ENCODE data around the gene TSC22D4.
"Not testable (repeated sequence)": the region's sequence is repeated elsewhere in the genome, so short reads cannot be mapped to it uniquely, and the experiment has no call there.

Gene TSC22D4

DNA sequence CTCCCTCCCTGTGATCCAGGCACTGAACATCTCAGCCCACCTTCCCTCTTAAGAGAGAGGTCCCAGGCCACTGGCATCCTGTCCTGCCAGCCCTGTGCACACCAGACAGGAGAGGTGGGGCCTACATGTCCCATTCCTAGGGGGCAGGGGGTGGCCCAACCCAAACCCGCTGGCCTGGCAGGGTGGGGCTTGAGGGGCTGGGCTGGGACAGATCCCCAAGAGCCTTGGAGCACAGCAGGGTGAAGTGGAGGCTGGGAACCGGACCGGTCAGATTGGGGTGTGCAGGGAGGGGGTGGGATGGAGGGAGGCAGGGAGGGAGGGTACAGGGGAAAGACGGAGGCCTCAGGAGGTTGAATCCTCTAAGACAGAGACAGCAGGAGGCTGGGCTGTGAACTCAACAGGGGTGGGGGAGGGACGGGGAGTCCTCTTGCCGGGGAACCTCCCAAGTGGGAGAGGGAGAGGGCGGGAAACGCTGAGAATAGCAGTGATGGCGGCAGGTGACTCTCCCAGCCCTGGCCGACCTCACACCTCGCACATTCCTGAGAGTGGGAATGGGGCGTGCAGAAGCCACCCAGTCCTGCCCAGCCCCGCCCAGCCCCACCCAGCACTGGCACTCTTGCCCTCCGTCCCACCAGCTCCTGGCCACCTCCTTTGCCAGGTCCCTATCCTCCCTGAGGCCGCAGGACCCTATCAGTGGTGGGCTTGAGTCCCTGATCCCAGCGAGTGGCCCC, 6.7 kb downstream of the TSC22D4 start:
- no peak for DNase-seq

DNA sequence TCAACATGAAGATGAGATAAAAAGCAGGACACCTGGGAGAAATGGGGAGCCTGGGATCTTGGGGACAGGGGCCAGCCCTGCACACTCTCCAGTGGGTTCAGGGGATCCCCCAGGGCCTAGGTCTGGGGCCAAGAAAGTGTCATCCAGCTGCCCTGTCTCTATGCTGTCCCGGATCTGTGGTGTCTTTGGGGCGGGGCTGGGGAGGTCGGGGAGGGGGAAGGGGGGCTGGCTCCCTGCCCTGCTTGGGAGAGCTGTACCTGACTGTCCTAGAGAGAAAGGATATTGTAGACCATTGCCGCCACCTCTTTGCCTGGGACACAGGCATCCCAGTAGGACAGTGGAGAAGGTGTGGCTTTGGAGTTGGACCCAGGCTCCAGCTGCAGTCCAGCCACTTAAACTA, 8.0 kb downstream of the TSC22D4 start:
- no peak for DNase-seq

DNA sequence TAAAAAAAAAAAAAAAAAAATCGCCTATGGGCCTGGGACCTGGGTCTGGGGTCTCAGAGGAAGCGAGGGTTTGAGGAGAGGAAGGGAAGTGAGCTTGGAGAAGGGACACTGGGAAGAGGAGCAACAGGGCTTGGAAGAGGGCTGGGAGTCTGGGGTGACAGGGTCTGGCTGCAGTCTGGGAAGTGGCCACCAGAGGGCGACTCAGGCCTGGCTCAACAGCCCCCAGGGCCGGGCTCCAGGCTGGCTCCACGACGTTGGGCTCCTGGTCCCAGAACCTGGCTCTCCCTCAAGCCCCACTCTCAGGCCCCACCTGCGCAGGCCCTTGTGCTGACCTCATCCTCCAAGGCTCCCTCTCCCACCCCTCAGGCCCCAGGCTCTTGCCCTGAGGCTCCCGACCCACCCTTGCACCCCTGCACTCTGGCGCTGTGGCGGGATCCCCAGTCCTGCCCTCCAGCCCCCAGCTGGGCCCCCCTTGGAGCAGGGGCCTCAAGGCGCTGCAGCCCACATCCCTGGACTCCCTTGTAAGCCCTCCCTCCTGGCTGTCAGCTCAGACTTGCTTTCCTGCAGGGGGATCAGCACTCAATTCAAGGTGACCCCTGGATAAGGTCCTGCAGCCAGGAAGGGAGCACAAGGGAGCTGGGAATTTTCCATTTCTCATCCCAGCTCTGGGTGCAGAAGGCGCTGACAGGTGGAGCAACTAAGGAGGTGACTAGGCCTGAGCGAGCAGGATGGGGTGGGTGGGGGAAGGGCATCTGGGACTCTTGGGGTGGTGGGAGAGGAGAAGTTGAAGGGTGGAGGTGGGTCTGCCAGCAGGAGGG, 9.6 kb downstream of the TSC22D4 start:
- DNase-seq, result peak in 1 of 2 experiments; percentile 53

DNA sequence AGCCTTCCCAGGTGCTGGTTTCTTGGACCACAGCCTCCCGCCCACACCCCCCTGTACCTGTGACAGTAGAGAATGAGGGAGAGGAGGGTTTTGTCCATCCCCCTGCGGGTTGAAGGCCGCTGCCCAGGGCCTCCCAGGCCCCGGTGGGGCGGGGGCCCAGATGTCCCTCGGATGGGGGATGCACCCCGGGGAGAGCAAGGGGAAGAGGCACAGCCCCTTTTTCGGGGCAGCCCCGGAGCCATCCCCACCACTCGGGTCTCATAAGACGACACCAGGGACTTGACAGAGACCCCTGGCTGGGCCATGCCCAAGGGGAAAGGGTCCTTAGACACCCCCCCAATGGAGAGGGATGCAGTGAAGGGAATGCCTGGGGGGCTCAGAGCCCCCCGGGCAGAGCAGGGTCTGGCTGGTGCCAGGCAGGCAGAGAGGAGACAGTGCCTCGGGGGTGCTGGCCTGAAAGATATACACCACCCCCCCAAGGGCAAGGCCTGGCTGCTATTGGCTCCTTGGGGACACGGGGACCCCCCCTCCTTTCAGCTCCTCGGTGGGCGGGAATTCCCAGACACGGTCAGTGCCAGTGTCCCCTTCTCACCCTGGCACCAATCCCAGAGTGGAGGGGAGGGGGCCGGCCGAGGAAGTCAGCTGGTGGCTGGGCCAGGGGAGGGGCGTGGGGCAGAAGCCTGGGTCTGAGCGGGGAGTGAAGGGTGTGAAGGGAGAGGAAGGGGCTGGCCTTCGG, 11.2 kb downstream of the TSC22D4 start:
- no peak for DNase-seq

DNA sequence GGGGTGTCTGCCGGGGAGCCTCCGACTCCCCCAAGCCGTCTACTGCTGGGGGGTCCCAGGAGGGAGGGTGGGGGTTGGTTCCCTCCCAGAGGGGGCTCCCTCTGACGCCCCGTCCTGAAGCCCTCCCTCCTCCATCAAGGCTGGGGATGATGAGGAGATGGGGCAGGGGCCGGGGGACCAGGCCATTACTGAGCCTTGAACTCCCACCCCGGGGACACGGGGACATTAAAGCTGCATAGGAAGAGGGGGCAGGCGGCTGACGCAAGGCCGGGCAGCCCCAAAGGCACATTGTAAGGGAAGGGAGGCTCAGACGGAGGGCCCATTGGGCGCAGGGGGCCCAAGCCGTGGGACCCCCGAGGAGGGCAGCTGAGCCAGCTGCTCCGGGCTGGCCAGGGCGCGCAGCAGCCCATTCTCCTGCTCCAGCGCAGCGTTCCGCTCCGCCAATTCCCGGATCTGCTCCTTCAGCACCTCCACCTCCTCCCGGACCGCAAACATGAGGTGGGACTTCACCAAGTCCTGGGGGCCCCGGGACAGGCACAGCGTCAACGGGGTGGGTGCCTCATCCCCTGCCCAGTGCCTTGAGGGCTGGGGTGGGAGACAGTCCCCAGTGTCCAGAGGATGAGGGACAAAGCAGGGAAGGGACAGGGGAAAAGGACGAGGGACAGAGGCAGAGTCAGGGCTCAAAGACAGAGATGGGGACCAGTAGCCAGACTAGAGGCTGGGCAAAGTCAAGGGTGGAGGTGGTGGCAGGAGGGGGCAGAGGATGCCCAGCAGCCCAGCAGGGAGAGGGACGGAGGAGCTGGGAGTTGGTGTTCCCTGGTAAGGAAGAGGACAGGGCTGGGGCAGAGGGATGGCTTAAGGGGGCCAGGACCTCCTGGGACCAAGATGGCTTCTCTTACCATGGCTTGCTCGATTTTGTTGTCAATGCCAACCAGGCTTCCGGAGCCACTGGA, 12.1 kb downstream of the TSC22D4 start:
- no peak for DNase-seq

DNA sequence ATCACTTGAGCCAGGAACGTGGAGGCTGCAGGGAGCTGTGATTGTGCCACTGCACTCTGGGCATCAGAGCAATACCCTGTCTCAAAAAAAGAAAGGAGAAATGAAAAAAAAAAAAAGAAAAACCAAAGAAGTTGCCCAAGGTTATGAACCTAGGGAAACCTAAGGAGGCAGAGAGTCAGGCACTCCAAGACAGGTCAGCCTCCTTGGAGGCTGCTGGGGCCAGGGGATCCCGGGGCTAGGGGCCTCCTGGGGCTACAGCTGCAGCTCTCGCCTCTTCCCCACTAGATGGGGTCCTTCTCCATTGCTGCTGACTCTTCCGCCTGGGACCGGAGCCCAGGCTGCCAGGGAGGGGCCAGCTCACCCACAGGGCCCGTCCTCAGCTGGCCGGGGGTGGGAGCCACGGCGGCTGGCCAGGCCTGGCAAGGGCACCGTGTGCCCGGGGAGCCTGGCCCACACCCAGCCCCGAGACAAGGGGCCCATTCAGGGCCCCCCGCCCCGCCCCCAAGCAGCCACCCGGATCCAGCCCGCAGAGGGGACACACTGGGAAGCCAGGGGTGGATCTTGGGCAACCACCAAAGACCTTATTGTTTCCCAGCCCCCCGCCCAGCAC, 13.2 kb downstream of the TSC22D4 start:
- peak in 1 of 2 experiments; percentile 15 for DNase-seq

DNA sequence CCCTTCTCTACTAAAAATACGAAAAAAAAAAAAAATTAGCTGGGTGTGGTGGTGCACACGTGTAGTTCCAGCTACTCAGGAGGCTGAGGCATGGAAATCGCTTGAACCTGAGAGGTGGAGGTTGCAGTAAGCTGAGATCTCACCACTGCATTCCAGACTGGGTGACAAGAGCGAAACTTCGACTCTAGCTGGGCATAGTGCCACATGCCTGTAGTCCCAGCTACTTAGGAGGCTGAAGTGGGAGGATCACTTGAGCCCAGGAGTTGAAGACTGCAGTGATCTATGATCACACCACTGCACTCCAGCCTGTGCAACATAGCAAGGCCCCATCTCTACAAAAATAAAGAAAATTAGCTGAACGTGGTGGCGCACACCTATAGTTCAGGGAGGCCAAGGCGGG, 13.7 kb downstream of the TSC22D4 start:
- DNase-seq, result no peak

DNA sequence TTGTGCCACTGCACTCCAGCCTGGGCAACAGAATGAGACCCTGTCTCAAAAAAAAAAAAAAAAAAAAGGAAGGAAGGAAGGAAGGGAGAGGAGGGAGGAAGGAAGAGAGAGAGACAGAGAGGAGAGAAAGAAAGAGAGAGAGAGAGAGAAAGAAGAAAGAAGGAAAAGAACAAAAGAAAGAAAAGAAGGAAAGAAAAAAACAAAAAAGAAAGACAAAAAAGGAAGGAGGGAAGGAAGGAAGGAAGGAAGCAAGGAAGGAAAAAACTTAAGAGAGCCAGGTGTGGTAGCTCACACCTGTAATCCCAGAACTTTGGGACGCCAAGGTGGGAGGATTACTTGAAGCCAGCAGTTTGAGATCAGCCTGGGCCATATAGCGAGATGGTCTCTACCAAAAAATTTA, 14.2 kb downstream of the TSC22D4 start:
- no peak for DNase-seq

DNA sequence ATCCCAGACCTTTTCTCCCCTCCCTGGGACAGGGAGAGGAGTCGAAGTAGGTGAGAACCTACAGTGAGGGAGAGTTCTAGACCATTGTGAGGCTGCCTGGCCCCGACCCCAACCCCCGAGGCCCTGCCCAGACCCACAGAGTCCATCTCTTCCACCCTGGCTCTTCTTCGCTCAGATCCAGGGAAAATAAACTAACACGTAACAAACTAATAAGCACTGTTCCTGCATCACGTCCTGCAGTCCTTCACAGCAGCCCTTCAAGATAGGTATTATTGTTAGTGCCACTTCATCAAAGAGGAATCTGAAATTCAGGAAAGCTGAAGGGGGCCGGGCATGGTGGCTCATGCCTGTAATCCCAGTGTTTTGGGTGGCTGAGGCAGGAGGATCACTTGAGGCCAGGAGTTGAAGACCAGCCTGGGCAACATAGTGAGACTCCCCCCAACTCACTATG, 14.8 kb downstream of the TSC22D4 start, which contains the start of gene SPACDR:
Gene SPACDR, minus strand, starts transcription at position 51 of the 451 bp plus-strand sequence. CDS start 235 bp downstream, outside the sequence.
- DNase-seq, result no peak

DNA sequence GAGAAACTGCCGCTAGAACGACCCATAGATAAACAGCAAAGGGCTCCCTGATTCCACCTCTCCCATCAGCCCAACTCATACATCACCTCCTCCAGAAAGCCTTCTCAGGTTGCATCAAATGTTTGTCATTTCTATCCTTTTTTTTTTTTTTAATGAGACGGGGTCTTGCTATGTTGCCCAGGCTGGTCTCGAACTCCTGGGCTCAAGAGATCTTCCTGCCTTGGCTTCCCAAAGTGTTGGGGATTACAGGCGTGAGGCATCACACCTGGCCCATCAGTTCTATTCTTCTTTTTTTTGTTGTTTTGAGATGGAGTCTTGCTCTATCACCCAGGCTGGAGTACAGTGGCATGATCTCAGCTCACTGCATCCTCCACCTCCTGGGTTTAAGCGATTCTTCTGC, 22.0 kb downstream of the TSC22D4 start:
- no peak for DNase-seq

DNA sequence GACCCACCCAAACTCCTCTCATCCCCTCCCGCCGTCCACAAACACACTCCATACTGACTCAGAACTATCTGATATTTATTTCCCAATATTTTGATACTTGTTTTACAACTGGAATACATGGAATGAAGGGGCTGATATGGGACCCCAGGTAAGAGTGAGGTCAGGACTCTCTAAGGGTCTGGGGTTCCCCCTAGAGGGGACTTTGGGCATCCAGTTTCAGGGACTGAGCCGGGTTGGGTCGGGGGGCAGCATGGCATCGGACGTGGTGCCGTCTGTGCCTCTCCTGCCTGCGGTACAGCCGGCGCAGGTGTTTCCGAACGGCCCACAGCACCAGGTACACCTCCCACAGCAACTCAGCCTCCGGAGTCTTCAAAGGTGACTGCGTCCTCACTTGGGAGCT, 22.5 kb downstream of the TSC22D4 start:
- DNase-seq, result no peak

DNA sequence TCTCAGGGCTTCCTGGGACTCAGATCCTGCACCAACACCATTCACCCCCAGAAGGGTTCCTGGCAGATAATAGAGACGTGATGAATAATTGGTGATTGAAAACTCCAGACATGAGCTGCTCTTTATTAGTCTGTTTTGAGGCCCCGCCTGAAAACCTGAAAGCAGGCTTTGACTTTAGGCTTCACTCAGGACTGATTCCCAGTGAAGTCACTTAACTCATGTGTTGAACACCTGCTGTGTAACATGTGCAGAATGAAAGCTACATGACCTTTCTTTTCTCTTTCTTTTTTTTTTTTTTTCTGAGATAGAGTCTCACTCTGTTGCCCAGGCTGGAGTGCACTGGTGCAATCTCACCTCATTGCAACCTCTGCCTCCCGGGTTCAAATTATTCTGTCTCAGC, 23.8 kb downstream of the TSC22D4 start:
- no peak for DNase-seq

DNA sequence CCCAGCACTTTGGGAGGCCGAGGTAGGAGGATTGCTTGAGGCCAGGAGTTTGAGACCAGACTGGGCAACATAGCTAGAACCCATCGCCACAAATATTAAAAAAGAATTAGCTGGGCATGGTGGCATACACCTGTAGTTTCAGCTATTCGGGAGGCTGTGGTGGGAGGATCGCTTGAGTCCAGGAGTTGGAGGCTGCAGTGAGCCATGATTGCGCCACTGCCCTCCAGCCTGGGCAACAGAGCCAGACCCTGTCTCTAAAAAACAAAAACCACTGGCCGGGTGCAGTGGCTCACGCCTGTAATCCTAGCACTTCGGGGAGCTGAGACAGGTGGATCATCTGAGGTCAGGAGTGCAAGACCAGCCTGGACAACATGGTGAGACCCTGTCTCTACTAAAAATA, 25.2 kb downstream of the TSC22D4 start:
- not testable (repeated sequence) for DNase-seq

DNA sequence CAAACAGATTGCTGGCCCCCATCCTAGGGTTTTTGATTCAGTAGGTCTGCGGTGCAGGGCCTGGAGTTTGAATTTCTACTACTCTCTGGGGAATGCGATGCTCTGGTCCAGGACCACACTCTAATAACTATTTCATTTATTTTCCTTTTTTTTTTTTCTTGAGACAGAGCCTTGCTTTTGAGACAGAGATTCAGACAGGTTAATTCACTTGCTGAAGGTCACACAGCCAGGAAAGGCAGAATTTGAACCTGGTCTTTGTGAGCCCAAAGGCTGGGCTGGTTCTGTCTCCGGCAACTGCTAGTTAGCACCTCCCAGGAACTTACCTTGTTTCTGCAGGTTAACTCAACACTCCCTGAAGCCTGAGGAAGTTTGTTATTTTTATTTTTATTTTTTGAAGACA, 26.5 kb downstream of the TSC22D4 start:
- DNase-seq, result no peak

DNA sequence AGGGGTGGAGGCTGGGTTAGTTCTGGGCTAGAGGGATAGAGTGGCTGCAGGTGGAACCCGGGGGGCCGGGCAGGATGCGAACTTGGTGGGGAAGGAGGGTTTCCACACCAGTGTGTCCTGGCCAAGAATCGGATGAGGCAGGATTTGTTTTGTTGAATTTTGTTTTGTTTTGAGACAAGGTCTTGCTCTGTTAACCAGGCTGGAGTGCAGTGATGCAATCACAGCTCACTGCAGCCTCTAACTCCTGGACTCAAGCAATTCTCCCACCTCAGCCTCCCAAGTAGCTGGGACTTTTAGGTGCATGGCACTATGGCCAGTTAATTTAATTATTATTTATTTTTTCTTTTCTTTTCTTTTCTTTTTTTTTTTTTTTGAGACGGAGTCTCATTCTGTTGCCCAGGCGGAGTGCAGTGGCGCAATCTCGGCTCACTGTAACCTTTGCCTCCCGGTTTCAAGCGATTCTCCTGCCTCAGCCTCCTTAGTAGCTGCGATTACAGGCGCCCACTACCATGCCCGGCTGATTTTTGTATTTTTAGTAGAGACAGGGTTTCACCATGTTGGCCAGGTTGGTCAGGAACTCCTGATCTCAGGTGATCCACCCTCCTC, 29.7 kb downstream of the TSC22D4 start:
- DNase-seq, result no peak

DNA sequence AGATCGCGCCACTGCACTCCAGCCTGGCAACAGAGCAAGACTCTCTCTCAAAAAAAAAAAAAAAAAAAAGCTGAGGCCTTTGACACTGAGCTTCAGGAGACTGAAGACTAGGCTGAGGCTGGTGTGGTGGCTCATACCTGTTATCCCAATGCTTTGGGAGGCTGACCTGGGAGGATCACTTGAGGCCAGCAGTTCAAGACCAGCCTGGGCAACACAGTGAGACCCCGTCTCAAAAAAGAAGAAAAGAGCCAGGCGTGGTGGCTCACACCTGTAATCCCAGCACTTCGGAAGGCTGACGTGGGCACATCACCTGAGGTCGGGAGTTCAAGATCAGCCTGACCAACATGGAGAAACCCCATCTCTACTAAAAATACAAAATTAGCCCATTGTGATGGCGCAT, 31.7 kb downstream of the TSC22D4 start:
- not testable (repeated sequence) for DNase-seq

DNA sequence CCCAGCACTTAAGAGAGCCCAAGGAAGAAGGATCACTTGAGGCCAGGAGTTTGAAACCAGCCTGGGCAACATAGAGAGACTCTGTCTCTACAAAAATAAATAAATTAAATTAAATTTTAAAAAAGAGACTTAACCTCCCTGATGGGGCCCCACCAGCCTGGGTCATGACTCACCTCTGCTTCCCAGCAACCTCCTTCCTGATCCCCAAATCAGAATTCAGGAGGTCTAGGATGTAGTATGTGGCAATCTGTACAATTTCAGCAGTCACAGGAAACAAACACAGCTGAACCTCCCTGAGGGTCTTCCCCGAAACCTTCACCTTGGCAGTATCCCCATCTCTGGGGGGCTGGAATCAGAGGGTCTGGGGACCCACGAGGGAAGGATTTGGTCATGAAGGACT, 33.0 kb downstream of the TSC22D4 start:
- no peak for DNase-seq

DNA sequence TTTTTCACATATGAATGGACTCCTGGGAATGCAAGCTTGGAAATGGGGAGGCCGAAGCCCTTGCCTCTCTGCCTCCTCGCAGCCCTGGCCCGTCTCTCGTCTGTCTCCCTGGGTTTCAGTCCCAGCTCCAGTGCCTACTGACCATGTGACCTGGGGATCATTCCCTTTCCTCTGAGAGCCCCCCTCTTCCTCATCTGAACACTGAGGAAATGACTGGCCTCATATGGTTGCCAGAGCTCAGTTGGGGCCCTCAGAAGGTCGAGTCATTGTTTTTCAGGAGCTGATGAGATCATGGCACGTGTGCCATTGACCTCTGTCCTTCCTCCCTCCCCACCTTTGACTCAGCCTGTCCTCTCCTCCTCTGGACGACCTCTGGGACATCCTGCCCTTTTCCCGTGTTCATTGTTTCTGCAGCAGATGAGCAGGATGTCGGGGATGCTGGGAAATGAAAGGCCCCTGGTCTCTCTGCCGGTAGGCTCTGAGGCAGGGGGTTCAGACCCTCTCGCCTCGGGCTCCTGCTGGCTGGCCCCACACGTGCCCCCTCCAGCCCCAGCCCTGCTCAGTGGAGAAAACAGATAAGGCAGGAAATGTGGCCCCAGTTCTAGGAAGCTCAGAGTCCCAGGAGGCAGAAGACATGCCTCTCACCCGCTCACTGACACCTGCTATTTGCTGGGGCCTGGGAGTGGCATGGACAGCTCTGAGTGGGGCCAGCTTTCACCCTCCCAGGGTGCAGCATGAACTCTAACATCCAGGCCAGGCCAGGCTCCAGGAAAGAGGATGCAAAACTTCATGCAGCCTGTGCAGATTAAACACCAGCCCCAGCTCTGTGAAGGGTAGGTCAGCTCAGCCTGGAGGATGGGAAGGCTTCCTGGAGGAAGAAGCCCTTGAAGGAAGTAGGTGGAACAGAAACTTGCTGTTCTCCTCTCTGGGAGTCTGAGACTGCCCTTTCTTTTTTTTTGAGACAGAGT, 34.4 kb downstream of the TSC22D4 start:
- DNase-seq, result peak in 1 of 2 experiments; percentile 53

DNA sequence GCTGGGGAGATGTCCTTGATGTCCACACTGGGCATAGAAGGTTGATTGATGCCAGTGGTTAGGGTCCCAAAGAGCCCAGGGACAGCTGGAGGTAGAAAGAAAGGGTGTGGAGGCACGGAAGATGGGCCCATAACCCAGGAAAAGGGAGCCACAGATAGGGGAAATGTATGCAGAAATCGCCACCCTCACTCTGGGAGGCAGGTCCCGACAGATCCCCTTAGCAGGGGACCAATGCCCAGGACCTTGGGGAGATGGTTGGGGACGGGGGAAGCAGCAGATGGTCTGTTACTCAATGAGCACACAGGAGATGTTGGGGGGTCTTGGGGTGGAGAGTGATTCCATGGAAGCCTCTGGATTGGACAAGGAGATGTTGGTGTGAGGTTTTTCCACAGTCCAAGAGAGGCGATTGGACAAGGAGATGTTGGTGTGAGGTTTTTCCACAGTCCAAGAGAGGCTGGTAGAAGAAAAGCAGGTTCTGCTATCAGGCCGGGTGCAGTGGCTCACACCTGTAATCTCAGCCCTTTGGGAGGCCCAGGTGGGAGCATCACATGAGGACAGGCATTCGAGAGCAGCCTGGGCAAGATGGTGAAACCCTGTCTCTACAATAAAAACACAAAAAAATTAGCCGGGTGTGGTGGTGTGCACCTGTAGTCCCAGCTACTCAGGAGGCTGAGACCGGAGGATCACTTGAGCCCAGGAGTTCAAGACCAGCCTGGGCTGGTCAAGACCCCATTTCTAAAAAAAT, 35.7 kb downstream of the TSC22D4 start:
- DNase-seq, result no peak
